Ishikawa (cell line): ENCODE measurements around the gene GRB10.

Experiments used
- CEBPB ChIP-seq: IDR thresholded peaks from 2 replicates; pipeline ENCODE4 v1.6.1; 2012
- CREB1 ChIP-seq: IDR thresholded peaks from 2 replicates; pipeline ENCODE4 v1.6.1; 2012; ENCODE audit warnings: low read depth
- EGR1 ChIP-seq: IDR thresholded peaks from 2 replicates; pipeline ENCODE4 v1.6.1; 2012
- EP300 ChIP-seq: IDR thresholded peaks from 2 replicates; pipeline ENCODE4 v1.6.1; 2012; ENCODE audit warnings: borderline replicate concordance
- FOXM1 ChIP-seq: IDR thresholded peaks from 2 replicates; pipeline ENCODE4 v1.6.1; 2012; ENCODE audit warnings: low read depth, borderline replicate concordance
- NFIC ChIP-seq: IDR thresholded peaks from 2 replicates; pipeline ENCODE4 v1.6.1; 2012
- RAD21 ChIP-seq: IDR thresholded peaks from 2 replicates; pipeline ENCODE4 v1.6.1; 2012; ENCODE audit warnings: low read depth
- REST ChIP-seq: IDR thresholded peaks from 2 replicates; pipeline ENCODE4 v1.6.1; 2012; ENCODE audit warnings: low read depth, mild to moderate bottlenecking
- TAF1 ChIP-seq: IDR thresholded peaks from 2 replicates; pipeline ENCODE4 v1.6.1; 2012; ENCODE audit warnings: low read depth, mild to moderate bottlenecking
- TCF12 ChIP-seq: IDR thresholded peaks from 2 replicates; pipeline ENCODE4 v1.6.1; 2012; ENCODE audit warnings: low read depth
- TEAD4 ChIP-seq: IDR thresholded peaks from 2 replicates; pipeline ENCODE4 v1.6.1; 2012
- YY1 ChIP-seq: IDR thresholded peaks from 2 replicates; pipeline ENCODE4 v1.6.1; 2012; ENCODE audit warnings: low read depth
- ZBTB7A ChIP-seq: IDR thresholded peaks from 2 replicates; pipeline ENCODE4 v1.6.1; 2012; ENCODE audit warnings: low read depth
- TF ChIP-seq, protein P1 (sequence below): IDR thresholded peaks from 2 replicates; pipeline ENCODE4 v1.6.1; 2012
- TF ChIP-seq, protein P2 (sequence below): IDR thresholded peaks from 2 replicates; pipeline ENCODE4 v1.6.1; 2012

Gene GRB10

GRCh38 chr7:50619684-50620083, 163.0 kb downstream of the GRB10 start:
- TF ChIP-seq RAD21, result no peak
- no peak for TF ChIP-seq EP300
- TF ChIP-seq YY1, result no peak
- TF ChIP-seq TCF12, result no peak
- TF ChIP-seq CEBPB, result no peak
- TF ChIP-seq TEAD4, result no peak
- no peak for TF ChIP-seq REST
- TF ChIP-seq EGR1, result no peak
- TF ChIP-seq ZBTB7A, result no peak
- TF ChIP-seq, protein P1, sequence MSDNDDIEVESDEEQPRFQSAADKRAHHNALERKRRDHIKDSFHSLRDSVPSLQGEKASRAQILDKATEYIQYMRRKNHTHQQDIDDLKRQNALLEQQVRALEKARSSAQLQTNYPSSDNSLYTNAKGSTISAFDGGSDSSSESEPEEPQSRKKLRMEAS, result no peak
- no peak for TF ChIP-seq NFIC
- TF ChIP-seq FOXM1, result no peak
- no peak for TF ChIP-seq CREB1
- TF ChIP-seq TAF1, result no peak
- TF ChIP-seq, protein P2, sequence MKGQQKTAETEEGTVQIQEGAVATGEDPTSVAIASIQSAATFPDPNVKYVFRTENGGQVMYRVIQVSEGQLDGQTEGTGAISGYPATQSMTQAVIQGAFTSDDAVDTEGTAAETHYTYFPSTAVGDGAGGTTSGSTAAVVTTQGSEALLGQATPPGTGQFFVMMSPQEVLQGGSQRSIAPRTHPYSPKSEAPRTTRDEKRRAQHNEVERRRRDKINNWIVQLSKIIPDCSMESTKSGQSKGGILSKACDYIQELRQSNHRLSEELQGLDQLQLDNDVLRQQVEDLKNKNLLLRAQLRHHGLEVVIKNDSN, result no peak

- TF ChIP-seq NFIC, result peak; percentile 37; the same call in 1 of the 2 replicates
- no peak for TF ChIP-seq CREB1
- peak; percentile 54; the same call in 1 of the 2 replicates for TF ChIP-seq EP300
- no peak for TF ChIP-seq EGR1
- TF ChIP-seq RAD21, result no peak
- TF ChIP-seq, protein P2, result no peak
- no peak for TF ChIP-seq YY1
- TF ChIP-seq ZBTB7A, result no peak
- no peak for TF ChIP-seq TAF1
- TF ChIP-seq TCF12, result peak; percentile 36; the same call in 1 of the 2 replicates
- no peak for TF ChIP-seq FOXM1
- peak; percentile 83 for TF ChIP-seq TEAD4
- TF ChIP-seq, protein P1, result no peak
- TF ChIP-seq REST, result no peak
- TF ChIP-seq CEBPB, result no peak
These were observed 164.4 kb downstream of the GRB10 start for GRCh38 chr7:50618281-50618680.

DNA sequence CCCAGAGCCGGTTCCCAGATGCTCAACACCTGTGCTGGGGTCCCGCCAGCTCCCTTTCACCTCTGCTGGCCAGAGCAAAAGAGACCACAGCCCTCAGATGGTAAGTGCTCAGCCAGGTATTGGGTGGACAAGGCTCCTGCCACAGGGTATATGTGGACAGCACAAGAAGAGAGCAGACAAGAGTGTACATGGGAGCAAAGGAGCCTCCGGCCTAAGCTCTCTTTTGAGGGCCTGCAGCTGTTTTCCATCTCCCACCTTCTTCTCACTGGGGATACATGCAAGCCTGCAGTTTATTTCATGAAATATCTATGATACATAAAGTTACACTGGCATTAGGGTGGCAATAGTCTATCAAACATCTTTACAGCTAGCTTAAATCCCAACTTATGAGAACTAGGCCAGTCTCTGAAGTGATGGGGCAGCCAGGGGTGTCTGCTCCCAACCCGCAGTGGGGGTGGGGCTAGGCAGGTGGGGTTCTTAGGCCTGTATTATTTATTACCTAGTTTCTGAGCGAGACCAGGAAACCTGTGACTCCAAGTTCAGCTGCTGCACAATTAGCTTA, 167.1 kb downstream of the GRB10 start:
- TF ChIP-seq, protein P2, result no peak
- no peak for TF ChIP-seq TAF1
- TF ChIP-seq CREB1, result no peak
- no peak for TF ChIP-seq TCF12
- TF ChIP-seq EGR1, result no peak
- no peak for TF ChIP-seq ZBTB7A
- TF ChIP-seq RAD21, result no peak

GRCh38 chr7:50614721-50615518, 167.8 kb downstream of the GRB10 start:
- TF ChIP-seq RAD21 (peak; percentile 41; the same call in 1 of the 2 replicates), ZBTB7A (no peak)

DNA sequence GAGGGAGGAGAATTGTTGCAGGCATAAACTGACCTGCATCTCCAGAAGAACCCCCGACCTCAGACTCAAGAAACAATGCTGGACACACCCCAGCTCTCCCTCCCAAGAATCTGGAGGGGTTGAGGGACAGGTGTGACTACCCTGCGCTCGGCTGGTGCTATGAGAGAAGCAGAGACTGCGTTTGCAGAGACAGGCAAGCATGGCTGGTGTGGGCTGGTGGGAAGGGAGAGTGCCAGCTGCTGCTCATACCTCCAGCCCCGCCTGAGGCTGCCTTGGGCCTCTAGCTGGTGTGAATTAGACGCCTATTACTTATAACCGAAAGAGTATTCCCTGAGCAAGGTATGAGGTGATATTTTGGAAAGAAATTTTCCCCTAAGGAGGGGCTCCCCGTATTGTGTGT, 169.2 kb downstream of the GRB10 start:
- TF ChIP-seq YY1 (no peak), RAD21 (no peak)
- TF ChIP-seq, protein P2, result no peak
